ENCODE measurements around the gene ACVR2A.

- TF ChIP-seq, protein P1, sequence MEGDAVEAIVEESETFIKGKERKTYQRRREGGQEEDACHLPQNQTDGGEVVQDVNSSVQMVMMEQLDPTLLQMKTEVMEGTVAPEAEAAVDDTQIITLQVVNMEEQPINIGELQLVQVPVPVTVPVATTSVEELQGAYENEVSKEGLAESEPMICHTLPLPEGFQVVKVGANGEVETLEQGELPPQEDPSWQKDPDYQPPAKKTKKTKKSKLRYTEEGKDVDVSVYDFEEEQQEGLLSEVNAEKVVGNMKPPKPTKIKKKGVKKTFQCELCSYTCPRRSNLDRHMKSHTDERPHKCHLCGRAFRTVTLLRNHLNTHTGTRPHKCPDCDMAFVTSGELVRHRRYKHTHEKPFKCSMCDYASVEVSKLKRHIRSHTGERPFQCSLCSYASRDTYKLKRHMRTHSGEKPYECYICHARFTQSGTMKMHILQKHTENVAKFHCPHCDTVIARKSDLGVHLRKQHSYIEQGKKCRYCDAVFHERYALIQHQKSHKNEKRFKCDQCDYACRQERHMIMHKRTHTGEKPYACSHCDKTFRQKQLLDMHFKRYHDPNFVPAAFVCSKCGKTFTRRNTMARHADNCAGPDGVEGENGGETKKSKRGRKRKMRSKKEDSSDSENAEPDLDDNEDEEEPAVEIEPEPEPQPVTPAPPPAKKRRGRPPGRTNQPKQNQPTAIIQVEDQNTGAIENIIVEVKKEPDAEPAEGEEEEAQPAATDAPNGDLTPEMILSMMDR (conservative IDR thresholded peaks at IDR 0.05; ENCODE audit: low read depth, low read length) = no peak
- no peak for TF ChIP-seq EZH2 (IDR thresholded peaks at IDR 0.05; ENCODE audit: borderline replicate concordance, low read depth, low read length, poor library complexity, severe bottlenecking)
Measured at GRCh38 chr2:147818741-147819140, 26.1 kb upstream of the ACVR2A start.

Measured in A673 (cell line).